HepG2 (cell line): ENCODE results near the gene PCYOX1L. TPM values are rescaled to one million over a fixed set of nuclear protein-coding genes. Genes with fewer than 3 reads are reported as not detected.

Experiments used
- FOXO1 ChIP-seq: sonication (generic); formaldehyde crosslinking; IDR thresholded peaks from 2 replicates; pipeline ENCODE4 v1.4.0; 2020; ENCODE audit warnings: missing genetic modification reagents
- MEIS2 ChIP-seq: sonication (generic); formaldehyde crosslinking; IDR thresholded peaks from 2 replicates; pipeline ENCODE4 v1.9.0; 2021; ENCODE audit warnings: mild to moderate bottlenecking, missing genetic modification reagents
- NCOR1 ChIP-seq: fragments of 200-600 bp; sonication (generic); IDR thresholded peaks from 2 replicates; pipeline ENCODE4 v1.7.0; 2017; ENCODE audit warnings: antibody characterized with exemption, low read length, borderline replicate concordance
- NFE2L1 ChIP-seq: sonication (generic); formaldehyde crosslinking; IDR thresholded peaks from 2 replicates; pipeline ENCODE4 v1.4.0; 2020; ENCODE audit warnings: missing genetic modification reagents, mild to moderate bottlenecking, borderline replicate concordance
- PAXIP1 ChIP-seq: sonication (generic); formaldehyde crosslinking; conservative IDR thresholded peaks from 2 replicates; pipeline ENCODE4 v1.4.0; 2020; ENCODE audit warnings: mild to moderate bottlenecking, missing genetic modification reagents, moderate library complexity
- RFXAP ChIP-seq: sonication (generic); formaldehyde crosslinking; IDR thresholded peaks from 2 replicates; pipeline ENCODE4 v1.4.0; 2020; ENCODE audit warnings: missing genetic modification reagents, borderline replicate concordance
- SAFB2 ChIP-seq: sonication (generic); formaldehyde crosslinking; IDR thresholded peaks from 2 replicates; pipeline ENCODE4 v1.5.1; 2020; ENCODE audit warnings: missing genetic modification reagents, low read depth, mild to moderate bottlenecking, borderline replicate concordance
- SIX4 ChIP-seq: sonication (generic); formaldehyde crosslinking; IDR thresholded peaks from 2 replicates; pipeline ENCODE4 v1.4.0; 2020; ENCODE audit warnings: missing genetic modification reagents
- ZBTB2 ChIP-seq: sonication (generic); formaldehyde crosslinking; IDR thresholded peaks from 2 replicates; pipeline ENCODE4 v1.8.0; 2022; ENCODE audit warnings: low read depth, missing genetic modification reagents
- ZBTB26 ChIP-seq: IDR thresholded peaks from 2 replicates; pipeline ENCODE4 v1.6.1; 2016; ENCODE audit warnings: missing compliant biosample characterization, missing genetic modification reagents, borderline replicate concordance
- ZNF512B ChIP-seq: sonication (generic); formaldehyde crosslinking; IDR thresholded peaks from 2 replicates; pipeline ENCODE4 v1.5.1; 2020; ENCODE audit warnings: missing genetic modification reagents, mild to moderate bottlenecking, borderline replicate concordance
- ZSCAN25 ChIP-seq: sonication (generic); formaldehyde crosslinking; IDR thresholded peaks from 2 replicates; pipeline ENCODE4 v1.8.0; 2022; ENCODE audit warnings: mild to moderate bottlenecking, missing genetic modification reagents
- polyA plus RNA-seq, 8 experiments: library from polyadenylated mRNA; depleted of rRNA in 3 of 8; stranded (reverse) in 7 of 8; unstranded in 1 of 8; fragments of >200 nt; fragmentation: Illumina TruSeq in 4 of 8; extraction: Trizol in 4 of 8; gene quantifications; 2 replicates each; pipeline versions ENCODE4 v1.2.1 to v1.2.3, GENCODE V29; 2011 to 2016; ENCODE audit warnings: low read depth in 4 of 8, missing spikeins in 1 of 8, mixed read lengths in 1 of 8; ENCODE audit not compliant: insufficient read depth in 1 of 8
- total RNA-seq, 5 experiments: library from RNA; depleted of rRNA; stranded (reverse); fragments of >200 nt; fragmentation: Illumina TruSeq; extraction: Trizol; gene quantifications; 2 replicates each; pipeline ENCODE4 v1.2.3, GENCODE V29; 2016; ENCODE audit warnings: low read depth in 1 of 5

PCYOX1L gene
- total and polyA plus RNA-seq, 2 of the 13 experiments (the other 11 are each of a cell fraction or from before 2014, with no cell fraction given): 1.00 to 3.7 TPM

- TF ChIP-seq PAXIP1 (CRISPR knock-in tag): peak; percentile 61; the same call in 1 of the 2 replicates
- peak; percentile 88 for TF ChIP-seq ZBTB2 (CRISPR knock-in tag)
- peak; percentile 75; the same call in 1 of the 2 replicates for TF ChIP-seq ZNF512B (CRISPR knock-in tag)
- TF ChIP-seq SIX4 (CRISPR knock-in tag): no peak
- TF ChIP-seq ZSCAN25 (CRISPR knock-in tag): peak; percentile 69
- peak; percentile 79; the same call in 1 of the 2 replicates for TF ChIP-seq SAFB2 (CRISPR knock-in tag)
- peak; percentile 41; the same call in 1 of the 2 replicates for TF ChIP-seq ZBTB26 (CRISPR knock-in tag)
- 0 out of 2 replicates have a peak, but pooled peaks have one; percentile 26 for TF ChIP-seq NCOR1
- peak; percentile 15; the same call in 1 of the 2 replicates for TF ChIP-seq FOXO1 (CRISPR knock-in tag)
- no peak for TF ChIP-seq MEIS2 (CRISPR knock-in tag)
- TF ChIP-seq RFXAP: peak; percentile 76; the same call in 1 of the 2 replicates
- TF ChIP-seq NFE2L1 (CRISPR knock-in tag): no peak
Observed at GRCh38 chr5:149345147-149345891, 12.5 kb upstream of the PCYOX1L start, which contains the start of gene GRPEL2 (continued).
